ENCODE data around the gene TMEM239. TPM values are rescaled to one million over a fixed set of nuclear protein-coding genes. Genes with fewer than 3 reads are reported as not detected.
"Not testable (repeated sequence)": the region's sequence is repeated elsewhere in the genome, so short reads cannot be mapped to it uniquely, and the experiment has no call there.

TMEM239 gene
- total RNA-seq, 4 donors from 2014 or later, result not detected

DNA sequence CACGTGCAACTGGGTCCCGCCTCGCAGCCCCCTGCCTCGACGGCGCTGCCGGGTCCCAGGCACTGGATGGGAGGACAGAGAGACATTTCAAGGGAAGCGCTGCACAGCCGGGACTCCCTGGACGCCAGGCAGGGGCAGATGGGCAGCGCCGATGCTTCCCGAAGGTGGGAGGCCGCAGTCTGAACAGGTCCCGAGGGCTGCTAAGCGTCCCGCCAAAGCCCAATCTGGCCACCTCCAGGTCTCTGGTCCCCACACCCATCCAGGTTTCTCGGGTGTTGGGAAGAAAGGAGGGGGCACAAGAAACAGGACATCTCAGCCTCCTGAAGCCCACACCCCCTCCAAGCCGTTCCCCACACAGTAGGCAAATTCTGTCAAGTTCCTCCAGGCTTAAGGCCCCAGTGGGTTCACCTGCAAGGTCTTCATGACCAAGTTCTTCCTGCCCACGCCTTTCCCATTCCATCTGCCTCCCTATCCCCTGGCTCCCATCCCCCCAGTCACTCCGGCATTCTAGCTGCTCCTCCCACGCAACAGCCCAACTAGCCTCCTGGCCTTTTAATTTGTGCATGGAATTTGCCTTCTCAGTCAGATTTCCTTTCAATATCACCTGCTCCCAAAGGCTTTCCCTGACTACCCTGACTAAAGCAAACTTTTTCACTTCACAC lies 10.3 kb upstream of the TMEM239 start:
- intact Hi-C loops (cut with DNase I), result no loop called here
- Histone ChIP-seq H3K27ac (replicated peaks in 1 of 4) (no peak overlapping the region), H3K4me3 (no peak overlapping the region), H3K4me1 (peaks cover 0 to 17% (median 11%) of the 10 kb centered on the region in 4 donors), H3K9me3 (no peaks in the 10 kb centered on the region), H3K27me3 (peaks cover 0 to 99% (median 12%) of the 10 kb centered on the region in 4 donors), H3K36me3 (no peaks in the 10 kb centered on the region)
- TF ChIP-seq EP300 (IDR thresholded peaks at IDR 0.05), result no peak
- TF ChIP-seq POLR2AphosphoS5 (IDR thresholded peaks at IDR 0.05), result no peak
- TF ChIP-seq POLR2A (IDR thresholded peaks at IDR 0.05; ENCODE audit: low read depth), result no peak
- TF ChIP-seq, protein P1, sequence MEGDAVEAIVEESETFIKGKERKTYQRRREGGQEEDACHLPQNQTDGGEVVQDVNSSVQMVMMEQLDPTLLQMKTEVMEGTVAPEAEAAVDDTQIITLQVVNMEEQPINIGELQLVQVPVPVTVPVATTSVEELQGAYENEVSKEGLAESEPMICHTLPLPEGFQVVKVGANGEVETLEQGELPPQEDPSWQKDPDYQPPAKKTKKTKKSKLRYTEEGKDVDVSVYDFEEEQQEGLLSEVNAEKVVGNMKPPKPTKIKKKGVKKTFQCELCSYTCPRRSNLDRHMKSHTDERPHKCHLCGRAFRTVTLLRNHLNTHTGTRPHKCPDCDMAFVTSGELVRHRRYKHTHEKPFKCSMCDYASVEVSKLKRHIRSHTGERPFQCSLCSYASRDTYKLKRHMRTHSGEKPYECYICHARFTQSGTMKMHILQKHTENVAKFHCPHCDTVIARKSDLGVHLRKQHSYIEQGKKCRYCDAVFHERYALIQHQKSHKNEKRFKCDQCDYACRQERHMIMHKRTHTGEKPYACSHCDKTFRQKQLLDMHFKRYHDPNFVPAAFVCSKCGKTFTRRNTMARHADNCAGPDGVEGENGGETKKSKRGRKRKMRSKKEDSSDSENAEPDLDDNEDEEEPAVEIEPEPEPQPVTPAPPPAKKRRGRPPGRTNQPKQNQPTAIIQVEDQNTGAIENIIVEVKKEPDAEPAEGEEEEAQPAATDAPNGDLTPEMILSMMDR (IDR thresholded peaks at IDR 0.05), result no peak
- 39% methylated on average over 14 of the region's 22 CpGs for WGBS
- DNase-seq (ENCODE audit: extremely low spot score), result no peak

DNA sequence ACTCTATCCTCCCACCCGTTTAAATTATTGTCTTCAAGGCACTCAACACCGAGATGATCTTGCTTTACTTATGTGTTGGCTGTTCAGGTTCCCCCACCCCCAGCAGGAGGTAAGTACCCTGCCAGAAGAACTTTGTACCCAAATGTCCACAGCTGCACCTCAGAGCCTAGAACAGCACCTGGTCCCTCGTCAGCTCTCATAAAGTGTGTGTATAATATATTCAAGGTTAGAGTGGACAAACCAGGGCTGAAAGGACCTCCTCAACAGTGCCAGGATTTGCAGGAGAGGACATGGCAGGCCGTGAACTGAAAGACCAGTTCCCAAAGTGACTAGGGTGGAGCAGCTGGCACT lies 9.8 kb upstream of the TMEM239 start:
- H3K36me3 ChIP-seq, result no peaks in the 10 kb centered on the region
- H3K4me3 ChIP-seq, result no peak overlapping the region
- WGBS, result 46% methylated on average over 4 of the region's 4 CpGs
- peaks cover 0 to 99% (median 7%) of the 10 kb centered on the region in 4 donors for H3K27me3 ChIP-seq
- H3K27ac ChIP-seq (replicated peaks in 1 of 4), result no peak overlapping the region
- H3K4me1 ChIP-seq, result peaks cover 0 to 12% (median 8%) of the 10 kb centered on the region in 4 donors
- peaks cover 0 to 2% (median 0%) of the 10 kb centered on the region in 4 donors for H3K9me3 ChIP-seq
- TF ChIP-seq EP300 (IDR thresholded peaks at IDR 0.05), result no peak
- DNase-seq (ENCODE audit: extremely low spot score), result no peak
- intact Hi-C loops (cut with DNase I), result no loop called here

DNA sequence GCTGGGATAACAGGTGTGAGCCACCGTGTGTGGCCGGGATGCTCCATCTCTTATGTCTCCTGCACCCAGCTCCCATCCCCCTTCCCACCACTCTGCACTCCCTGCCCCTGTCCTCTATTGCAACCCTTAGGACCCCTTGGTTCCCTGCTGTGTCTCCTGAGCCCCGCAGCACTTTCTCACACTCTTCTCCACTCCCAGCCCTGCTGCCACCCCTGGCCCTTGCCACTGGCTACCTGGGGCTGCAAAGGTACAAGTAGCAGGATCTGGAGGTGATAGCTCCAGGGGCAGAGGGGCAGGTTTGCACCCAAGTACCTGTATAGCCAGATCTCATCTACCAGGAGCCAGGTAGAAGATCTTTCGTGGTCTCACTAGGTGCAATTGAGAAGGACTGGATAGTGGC lies 9.1 kb upstream of the TMEM239 start:
- peaks cover 0 to 7% (median under 1%) of the 10 kb centered on the region in 4 donors for H3K9me3 ChIP-seq
- no peak overlapping the region for H3K27ac ChIP-seq (replicated peaks in 1 of 4)
- 75% methylated on average over 4 of the region's 4 CpGs for WGBS
- no peak for DNase-seq (ENCODE audit: extremely low spot score)
- TF ChIP-seq, protein P1 (IDR thresholded peaks at IDR 0.05), result no peak
- TF ChIP-seq POLR2AphosphoS5 (IDR thresholded peaks at IDR 0.05), result no peak
- TF ChIP-seq POLR2A (IDR thresholded peaks at IDR 0.05; ENCODE audit: low read depth), result no peak
- TF ChIP-seq EP300 (IDR thresholded peaks at IDR 0.05), result no peak
- peaks cover 0 to 10% (median 8%) of the 10 kb centered on the region in 4 donors for H3K4me1 ChIP-seq
- no peaks in the 10 kb centered on the region for H3K36me3 ChIP-seq
- H3K27me3 ChIP-seq, result peaks cover 0 to 99% (median 6%) of the 10 kb centered on the region in 4 donors
- no peak overlapping the region for H3K4me3 ChIP-seq
- intact Hi-C loops (cut with DNase I), result no loop called here

DNA sequence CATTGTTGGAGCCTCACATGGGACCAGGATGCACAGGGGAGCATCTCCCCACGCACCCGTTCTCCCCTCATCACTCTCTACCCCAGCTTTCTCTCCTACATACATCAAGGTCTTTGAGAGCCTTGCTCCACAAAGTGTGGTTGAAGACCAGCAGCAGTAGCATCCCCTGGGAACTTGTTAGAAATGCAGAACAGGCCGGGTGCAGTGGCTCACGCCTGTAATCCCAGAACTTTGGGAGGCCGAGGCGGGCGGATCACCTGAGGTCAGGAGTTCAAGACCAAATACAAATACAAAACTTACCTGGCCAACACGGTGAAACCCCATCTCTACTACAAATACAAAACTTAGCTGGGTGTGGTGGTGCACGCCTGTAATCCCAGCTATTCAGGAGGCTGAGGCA lies 8.2 kb upstream of the TMEM239 start:
- H3K36me3 ChIP-seq; DNase-seq (ENCODE audit: extremely low spot score); H3K27ac ChIP-seq (replicated peaks in 1 of 4); intact Hi-C loops (cut with DNase I); H3K4me1 ChIP-seq; H3K4me3 ChIP-seq: not testable (repeated sequence)
- Histone ChIP-seq H3K9me3 (peaks cover 0 to 14% (median 4%) of the 10 kb centered on the region in 4 donors), H3K27me3 (peaks cover 0 to 97% (median 7%) of the 10 kb centered on the region in 4 donors)
- 90% methylated on average over 8 of the region's 9 CpGs for WGBS

DNA sequence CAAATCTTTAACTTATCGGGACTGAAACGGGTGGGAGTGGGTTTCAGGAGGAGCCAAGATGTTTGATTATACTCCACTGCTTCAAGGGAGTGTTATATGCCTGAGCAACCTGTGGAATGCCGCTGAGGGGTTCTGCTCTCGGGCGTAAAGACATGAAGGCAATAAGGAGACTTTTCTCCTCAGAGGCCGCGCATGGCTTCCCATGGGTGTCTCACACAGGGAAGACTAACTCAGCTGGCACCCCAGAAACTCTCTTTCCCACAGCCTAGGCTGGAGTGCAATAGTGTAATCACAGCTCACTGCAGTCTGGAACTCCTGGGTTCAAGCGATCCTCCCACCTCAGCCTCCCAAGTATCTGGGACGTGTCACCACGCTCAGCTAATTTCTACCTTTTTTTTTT lies 6.5 kb upstream of the TMEM239 start:
- TF ChIP-seq POLR2AphosphoS5 (IDR thresholded peaks at IDR 0.05) (no peak), POLR2A (IDR thresholded peaks at IDR 0.05; ENCODE audit: low read depth) (no peak), EP300 (IDR thresholded peaks at IDR 0.05) (no peak)
- TF ChIP-seq, protein P1 (IDR thresholded peaks at IDR 0.05), result no peak
- peaks cover 0 to 11% (median 7%) of the 10 kb centered on the region in 4 donors for H3K4me1 ChIP-seq
- H3K4me3 ChIP-seq, result no peak overlapping the region
- intact Hi-C loops (cut with DNase I), result no loop called here
- no peak overlapping the region for H3K27ac ChIP-seq (replicated peaks in 1 of 4)
- H3K36me3 ChIP-seq, result no peaks in the 10 kb centered on the region
- no peak for DNase-seq (ENCODE audit: extremely low spot score)
- H3K9me3 ChIP-seq, result peaks cover 0 to 14% (median 4%) of the 10 kb centered on the region in 4 donors
- peaks cover 0 to 80% (median 8%) of the 10 kb centered on the region in 4 donors for H3K27me3 ChIP-seq
- 87% methylated on average over 10 of the region's 10 CpGs for WGBS

DNA sequence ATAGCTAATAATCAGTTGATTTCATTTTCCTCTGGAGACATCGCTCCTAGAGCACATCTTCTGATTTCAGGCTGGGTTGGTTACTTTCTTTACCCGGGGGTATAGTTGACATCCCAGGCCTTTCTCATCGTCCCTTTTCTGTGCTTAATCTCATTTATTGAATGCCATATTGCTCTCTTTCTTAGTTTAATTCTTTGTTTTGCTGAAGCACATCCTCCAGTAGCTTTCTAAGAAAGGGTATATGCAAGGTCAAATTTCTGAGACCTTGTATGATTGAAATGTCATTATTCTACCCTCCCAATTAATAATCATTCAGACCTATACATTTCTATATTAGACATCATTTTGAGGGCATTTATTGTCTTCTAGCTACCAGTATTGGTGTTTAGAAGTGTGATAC lies 4.0 kb upstream of the TMEM239 start:
- Histone ChIP-seq H3K36me3 (no peaks in the 10 kb centered on the region), H3K4me1 (peaks cover 0 to 4% (median 0%) of the 10 kb centered on the region in 4 donors), H3K9me3 (peaks cover 0 to 14% (median 4%) of the 10 kb centered on the region in 4 donors), H3K27ac (replicated peaks in 1 of 4) (no peak overlapping the region), H3K4me3 (no peak overlapping the region), H3K27me3 (peaks cover 0 to 63% (median 2%) of the 10 kb centered on the region in 4 donors)
- DNase-seq (ENCODE audit: extremely low spot score), result no peak
- intact Hi-C loops (cut with DNase I), result no loop called here
- no peak for TF ChIP-seq POLR2A (IDR thresholded peaks at IDR 0.05; ENCODE audit: low read depth)
- TF ChIP-seq, protein P1 (IDR thresholded peaks at IDR 0.05), result no peak
- TF ChIP-seq POLR2AphosphoS5 (IDR thresholded peaks at IDR 0.05), result no peak
- no peak for TF ChIP-seq EP300 (IDR thresholded peaks at IDR 0.05)
- WGBS, result 93% methylated on average over 3 of the region's 3 CpGs

Measured in esophagus muscularis mucosa (tissue), 4 donors.